NOMO-1 treated with dmso at 0.1 percent for 144 hours (cell line): ENCODE data around the gene FAM114A1.

Source experiments
- DNase-seq: peaks from one replicate; lab custom pipeline; 2025; ENCODE audit not compliant: unreplicated experiment; lab: John Stamatoyannopoulos, UW

The FAM114A1 gene

GRCh38 chr4:38964942-38965775 is 97.6 kb downstream of the FAM114A1 start:
- no peak for DNase-seq

GRCh38 chr4:38965866-38966265 is 98.3 kb downstream of the FAM114A1 start:
- DNase-seq = no peak

- DNase-seq = no peak
Measured at GRCh38 chr4:38967260-38968095, 99.9 kb downstream of the FAM114A1 start.

GRCh38 chr4:38968668-38969067 is 101.1 kb downstream of the FAM114A1 start:
- DNase-seq = no peak

GRCh38 chr4:38976308-38976707 is 108.7 kb downstream of the FAM114A1 start:
- no peak for DNase-seq

DNA sequence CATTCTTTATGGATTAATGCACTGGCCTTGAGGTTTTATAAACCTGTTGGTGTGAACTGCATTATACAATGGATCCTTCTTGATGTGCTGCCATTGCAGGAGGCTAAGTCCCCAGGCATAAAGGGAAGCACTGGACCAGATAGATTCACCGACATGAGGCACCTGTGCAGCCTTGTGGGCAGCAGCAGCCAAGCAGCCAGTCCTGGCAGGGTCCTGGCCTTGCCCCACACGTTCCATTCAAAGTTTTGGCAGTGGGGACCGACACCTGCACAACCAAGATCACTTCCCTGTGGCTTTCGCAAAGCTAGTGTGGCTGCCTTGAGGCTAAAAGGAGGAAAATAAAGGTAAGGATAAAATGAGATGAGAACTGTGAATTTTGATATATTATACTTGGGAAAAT is 111.5 kb downstream of the FAM114A1 start:
- no peak for DNase-seq

- no peak for DNase-seq
Measured at GRCh38 chr4:38979511-38980230, 112.1 kb downstream of the FAM114A1 start.

DNA sequence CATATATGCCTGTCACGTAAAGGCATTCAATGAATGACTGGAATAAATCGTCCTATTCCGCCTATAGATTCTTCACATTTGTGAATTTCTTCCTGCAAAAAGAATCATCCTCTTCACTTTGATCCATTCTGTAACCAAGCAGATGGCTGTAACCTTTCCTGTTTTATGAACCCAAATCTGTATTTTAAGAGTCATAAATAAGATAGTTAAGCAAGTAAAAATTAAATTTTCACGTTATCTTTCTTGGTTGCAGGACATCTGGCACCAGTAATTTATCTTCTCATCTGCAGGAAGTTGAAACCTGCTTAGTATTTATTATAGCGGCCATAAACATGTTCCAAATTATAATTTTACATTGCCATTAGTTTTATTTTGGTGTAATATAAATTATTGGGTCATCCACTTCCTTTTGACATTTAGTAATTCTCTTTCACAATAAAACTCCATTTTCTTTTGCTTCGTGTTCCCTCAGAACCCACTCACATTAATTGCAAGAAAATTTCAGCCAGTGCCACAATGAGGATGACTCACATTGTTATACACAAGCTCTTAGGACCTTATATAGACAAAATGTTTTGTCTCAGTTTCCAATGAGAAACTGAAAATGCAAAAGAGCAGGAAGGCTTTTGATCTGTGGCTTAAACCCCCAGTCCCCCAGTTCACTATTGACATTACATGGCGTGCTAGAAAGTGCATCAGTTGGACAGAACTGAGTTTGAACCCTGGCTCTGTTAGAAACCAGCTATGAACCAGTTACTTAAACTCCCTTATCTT is 113.5 kb downstream of the FAM114A1 start:
- no peak for DNase-seq

GRCh38 chr4:38982361-38983095 is 114.9 kb downstream of the FAM114A1 start:
- DNase-seq = no peak

DNA sequence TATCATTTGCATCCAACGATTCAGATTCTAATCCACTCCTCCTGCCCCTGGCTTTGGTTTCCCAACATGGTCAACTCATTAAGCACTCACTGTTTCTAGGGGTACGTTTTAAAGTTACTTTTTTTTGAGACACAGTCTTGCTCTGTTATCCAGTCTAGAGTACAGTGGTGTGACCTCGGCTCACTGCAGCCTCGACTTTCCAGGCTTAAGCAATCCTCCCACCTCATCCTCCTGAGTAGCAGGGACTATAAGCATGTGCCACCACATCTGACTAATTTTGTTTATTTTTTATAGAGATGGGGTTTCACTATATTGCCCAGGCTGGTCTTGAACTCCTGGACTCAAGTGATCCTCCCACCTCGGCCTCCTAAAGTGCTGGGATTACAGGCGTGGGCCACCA is 115.7 kb downstream of the FAM114A1 start:
- DNase-seq = no peak

DNA sequence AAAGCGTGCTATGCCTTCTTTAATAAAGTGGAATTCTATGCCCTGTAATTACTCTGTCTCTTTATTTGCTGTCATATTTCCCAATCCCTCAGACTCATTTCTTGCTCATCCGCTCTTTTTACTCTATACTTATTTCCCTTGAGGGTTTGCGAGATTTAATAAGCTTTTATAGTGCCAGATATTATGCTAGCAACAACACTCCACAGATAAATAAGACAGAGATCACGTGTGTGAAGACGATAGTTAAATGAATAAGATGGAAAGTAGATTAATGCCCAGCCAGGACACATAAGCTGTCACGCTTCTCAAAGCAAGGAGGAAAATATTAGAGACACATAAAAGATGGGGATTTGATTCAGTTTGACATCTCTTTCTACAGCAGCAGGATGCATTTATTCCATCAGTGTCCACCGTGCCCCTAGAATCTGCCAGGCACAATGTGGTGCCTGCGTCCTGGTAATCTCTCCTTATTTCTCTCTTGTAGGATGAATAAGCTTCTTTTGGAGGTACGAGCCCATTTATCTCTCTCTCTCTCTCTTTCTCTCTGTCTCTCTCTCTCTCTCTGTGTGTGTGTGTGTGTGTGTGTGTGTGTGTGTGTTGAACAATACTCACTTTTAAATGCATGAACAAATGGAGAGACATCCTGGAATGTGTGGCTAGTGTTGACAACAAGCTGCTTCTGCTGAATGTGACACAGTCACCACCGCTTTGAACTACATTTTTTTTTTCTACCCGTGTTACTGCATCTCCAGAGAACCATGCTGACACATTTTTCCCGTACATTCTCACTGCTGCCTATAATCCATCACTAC is 116.4 kb downstream of the FAM114A1 start:
- DNase-seq = no peak

- no peak for DNase-seq
Measured at GRCh38 chr4:38985410-38986100, 117.9 kb downstream of the FAM114A1 start.

- DNase-seq = no peak
Measured at GRCh38 chr4:38987491-38987890, 119.9 kb downstream of the FAM114A1 start.

- peak; percentile 64 for DNase-seq
Measured at GRCh38 chr4:38988353-38988752, 120.7 kb downstream of the FAM114A1 start.

DNA sequence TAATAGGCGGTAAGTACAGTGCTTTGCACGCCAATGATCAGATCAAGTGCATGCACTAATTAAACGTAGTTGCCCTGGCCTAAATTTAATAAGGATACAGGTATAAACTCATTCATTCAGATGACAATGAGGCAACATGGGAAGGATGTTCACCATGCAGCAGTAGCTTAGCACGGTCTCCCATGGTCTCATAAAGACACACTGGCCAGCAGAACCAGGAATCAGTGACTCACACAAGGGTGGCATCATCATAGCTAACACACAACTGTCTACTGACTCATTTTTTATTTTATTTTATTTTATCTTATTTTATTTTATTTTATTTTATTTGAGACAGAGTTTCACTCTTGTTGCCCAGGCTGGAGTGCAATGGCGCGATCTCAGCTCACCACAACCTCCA is 121.9 kb downstream of the FAM114A1 start:
- no peak for DNase-seq

- DNase-seq = no peak
Measured at GRCh38 chr4:38990241-38990640, 122.6 kb downstream of the FAM114A1 start.

DNA sequence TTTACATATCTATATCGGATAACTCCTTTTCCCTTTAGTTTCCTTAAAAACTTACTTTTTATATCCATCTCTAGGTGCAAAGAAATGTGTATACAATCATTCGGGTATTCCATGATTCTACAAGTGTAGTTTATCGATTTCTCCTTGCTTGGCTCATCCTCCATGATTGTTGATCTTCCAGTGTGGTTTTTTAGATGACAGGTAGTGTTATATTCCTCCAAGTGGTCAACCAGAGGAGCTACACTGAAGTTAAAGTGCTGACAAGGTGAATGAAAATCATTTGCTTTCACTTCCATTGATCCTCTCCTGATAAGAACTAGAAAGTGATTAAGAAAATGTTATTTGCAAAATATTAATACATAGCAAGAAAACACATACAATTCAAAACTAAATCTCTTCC is 126.1 kb downstream of the FAM114A1 start:
- DNase-seq = no peak

DNA sequence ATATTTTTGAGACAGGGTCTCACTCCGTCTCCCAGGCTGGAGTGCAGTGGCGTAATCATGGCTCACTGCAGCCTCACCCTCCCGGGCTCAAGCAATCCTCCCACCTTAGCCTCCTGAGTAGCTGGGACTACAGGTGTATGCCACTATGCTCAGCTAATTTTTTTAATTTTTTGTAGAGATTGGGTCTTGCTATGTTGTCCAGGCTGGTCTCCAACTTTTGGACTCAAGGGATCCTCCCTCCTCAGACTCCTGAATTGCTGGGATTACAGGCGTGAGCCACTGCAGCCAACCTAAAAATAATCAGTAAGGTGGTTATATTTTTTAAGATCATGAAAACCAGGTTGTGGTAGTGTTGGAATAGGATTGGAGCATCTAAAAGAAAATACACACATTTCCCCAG is 126.5 kb downstream of the FAM114A1 start:
- DNase-seq = no peak
